Ovary (tissue), 3 donors: ENCODE results near the gene ADM.

ENCODE experiments used
- CTCF ChIP-seq, 3 donors: fragments of 450-650 bp in 2 of 3; fragments of 200-600 bp in 1 of 3; IDR thresholded peaks; one replicate each; pipeline versions ENCODE4 v1.5.1 to v1.8.0; 2016 to 2022; ENCODE audit warnings: antibody characterized with exemption in 3 of 3, mild to moderate bottlenecking in 1 of 3
- EP300 ChIP-seq: sonication (generic); formaldehyde crosslinking; IDR thresholded peaks from one replicate; pipeline ENCODE4 v1.6.1; 2017; ENCODE audit warnings: antibody characterized with exemption
- donor health status: DM: no; HTN: no; CAD: no.

- no peak for TF ChIP-seq CTCF (IDR thresholded peaks at IDR 0.05)
- no peak for TF ChIP-seq EP300
Measured at GRCh38 chr11:10302359-10302743, 2.5 kb upstream of the ADM start.
